ENCODE data around the gene FOLR3. TPM values are rescaled to one million over a fixed set of nuclear protein-coding genes. Genes with fewer than 3 reads are reported as not detected.
"Not testable (repeated sequence)": the region's sequence is repeated elsewhere in the genome, so short reads cannot be mapped to it uniquely, and the experiment has no call there.

The FOLR3 gene
- total and polyA plus RNA-seq, 2 experiments from 2014 or later, result not detected

- peaks cover 8% of the 10 kb centered on the region for H3K27me3 ChIP-seq
- no peak for TF ChIP-seq CTCF (IDR thresholded peaks at IDR 0.05; ENCODE audit: low read depth, low read length)
Observed at GRCh38 chr11:72154816-72155215, 19.3 kb downstream of the FOLR3 start.

GRCh38 chr11:72155751-72156150 lies 20.2 kb downstream of the FOLR3 start:
- Histone ChIP-seq H3K9me3 (ENCODE audit: low read depth) (no peaks in the 10 kb centered on the region), H3K36me3 (no peaks in the 10 kb centered on the region), H3K4me1 (ENCODE audit: low read depth) (no peaks in the 10 kb centered on the region), H3K27me3 (peaks cover 12% of the 10 kb centered on the region), H3K27ac (no peak overlapping the region), H3K4me3 (no peak overlapping the region)
- TF ChIP-seq CTCF (IDR thresholded peaks at IDR 0.05; ENCODE audit: low read depth, low read length), result no peak
- no peak for DNase-seq (ENCODE audit: low read depth in 1 of 2, low spot score in 1 of 2)

More at GRCh38 chr11:72154816-72155215, 19.3 kb downstream of the FOLR3 start:
- no peaks in the 10 kb centered on the region for H3K4me1 ChIP-seq (ENCODE audit: low read depth)
- H3K27ac ChIP-seq, result no peak overlapping the region
- DNase-seq (ENCODE audit: low read depth in 1 of 2, low spot score in 1 of 2), result no peak
- no peaks in the 10 kb centered on the region for H3K36me3 ChIP-seq
- H3K4me3 ChIP-seq, result no peak overlapping the region
- no peaks in the 10 kb centered on the region for H3K9me3 ChIP-seq (ENCODE audit: low read depth)

GRCh38 chr11:72157131-72157530 lies 21.6 kb downstream of the FOLR3 start:
- DNase-seq (ENCODE audit: low read depth in 1 of 2, low spot score in 1 of 2), result no peak
- TF ChIP-seq CTCF (IDR thresholded peaks at IDR 0.05; ENCODE audit: low read depth, low read length), result no peak
- Histone ChIP-seq H3K4me1 (ENCODE audit: low read depth) (no peaks in the 10 kb centered on the region), H3K4me3 (no peak overlapping the region), H3K27ac (no peak overlapping the region), H3K9me3 (ENCODE audit: low read depth) (no peaks in the 10 kb centered on the region), H3K36me3 (no peaks in the 10 kb centered on the region), H3K27me3 (peaks cover 12% of the 10 kb centered on the region)

- H3K27ac ChIP-seq, result no peak overlapping the region
- H3K36me3 ChIP-seq, result no peaks in the 10 kb centered on the region
- no peak for DNase-seq (ENCODE audit: low read depth in 1 of 2, low spot score in 1 of 2)
- no peak for TF ChIP-seq CTCF (IDR thresholded peaks at IDR 0.05; ENCODE audit: low read depth, low read length)
- no peaks in the 10 kb centered on the region for H3K9me3 ChIP-seq (ENCODE audit: low read depth)
- H3K4me3 ChIP-seq, result no peak overlapping the region
- H3K27me3 ChIP-seq, result peaks cover 12% of the 10 kb centered on the region
- H3K4me1 ChIP-seq (ENCODE audit: low read depth), result no peaks in the 10 kb centered on the region
Observed at GRCh38 chr11:72160319-72160718, 24.8 kb downstream of the FOLR3 start.

GRCh38 chr11:72162891-72163492 lies 27.5 kb downstream of the FOLR3 start:
- H3K36me3 ChIP-seq, result no peaks in the 10 kb centered on the region

GRCh38 chr11:72164187-72164586 lies 28.7 kb downstream of the FOLR3 start:
- DNase-seq (ENCODE audit: low read depth in 1 of 2, low spot score in 1 of 2); H3K9me3 ChIP-seq (ENCODE audit: low read depth); H3K4me1 ChIP-seq (ENCODE audit: low read depth); H3K27ac ChIP-seq; H3K27me3 ChIP-seq; H3K36me3 ChIP-seq; H3K4me3 ChIP-seq: not testable (repeated sequence)

More at GRCh38 chr11:72162891-72163492, 27.5 kb downstream of the FOLR3 start:
- Histone ChIP-seq H3K4me3 (no peak overlapping the region), H3K27ac (no peak overlapping the region), H3K9me3 (ENCODE audit: low read depth) (no peaks in the 10 kb centered on the region), H3K27me3 (peaks cover 12% of the 10 kb centered on the region), H3K4me1 (ENCODE audit: low read depth) (no peaks in the 10 kb centered on the region)
- DNase-seq (ENCODE audit: low read depth in 1 of 2, low spot score in 1 of 2), result no peak
- no peak for TF ChIP-seq CTCF (IDR thresholded peaks at IDR 0.05; ENCODE audit: low read depth, low read length)

GRCh38 chr11:72169046-72169555 lies 33.6 kb downstream of the FOLR3 start:
- H3K9me3 ChIP-seq (ENCODE audit: low read depth); H3K36me3 ChIP-seq; H3K27ac ChIP-seq; DNase-seq (ENCODE audit: low read depth in 1 of 2, low spot score in 1 of 2); H3K27me3 ChIP-seq; H3K4me1 ChIP-seq (ENCODE audit: low read depth); H3K4me3 ChIP-seq: not testable (repeated sequence)

GRCh38 chr11:72169754-72170153 lies 34.2 kb downstream of the FOLR3 start:
- not testable (repeated sequence) for H3K27me3 ChIP-seq; H3K4me1 ChIP-seq (ENCODE audit: low read depth); H3K36me3 ChIP-seq; H3K27ac ChIP-seq; H3K4me3 ChIP-seq; H3K9me3 ChIP-seq (ENCODE audit: low read depth); DNase-seq (ENCODE audit: low read depth in 1 of 2, low spot score in 1 of 2)

GRCh38 chr11:72172043-72172442 lies 36.5 kb downstream of the FOLR3 start:
- not testable (repeated sequence) for H3K36me3 ChIP-seq; H3K27me3 ChIP-seq; H3K4me1 ChIP-seq (ENCODE audit: low read depth)

More at GRCh38 chr11:72172043-72172442, 36.5 kb downstream of the FOLR3 start:
- H3K9me3 ChIP-seq (ENCODE audit: low read depth); H3K4me3 ChIP-seq; DNase-seq (ENCODE audit: low read depth in 1 of 2, low spot score in 1 of 2); H3K27ac ChIP-seq: not testable (repeated sequence)
